Thoracic aorta (tissue), 2 donors: ENCODE measurements around the gene LTBP1. TPM values are rescaled to one million over a fixed set of nuclear protein-coding genes. Genes with fewer than 3 reads are reported as not detected.

Experiments used
- ATAC-seq: fragments of 150-250 bp; one replicate; pipeline ENCODE4 v1.8.0; 2017; ENCODE audit warnings: low read depth; ENCODE audit not compliant: insufficient number of reproducible peaks, low FRiP score
- DNase-seq: peaks from one replicate; pipeline ENCODE4 v3.0.0-alpha.2; 2020; ENCODE audit warnings: low spot score
- H3K27ac ChIP-seq, 2 donors: fragments of 200-600 bp; sonication (generic); 1 replicate in 1 of 2; 2 replicates in 1 of 2; pipeline ENCODE4 v1.5.1; 2016; ENCODE audit warnings: mild to moderate bottlenecking in 2 of 2, moderate library complexity in 2 of 2
- H3K27me3 ChIP-seq: fragments of 200-600 bp; sonication (generic); replicated peaks from 2 replicates; pipeline ENCODE4 v1.6.0; 2016; ENCODE audit warnings: mild to moderate bottlenecking; ENCODE audit not compliant: insufficient read depth
- H3K36me3 ChIP-seq: fragments of 200-600 bp; sonication (generic); one replicate; pipeline ENCODE4 v1.5.1; 2016
- H3K4me1 ChIP-seq, 2 donors: fragments of 200-600 bp; sonication (generic); 1 replicate in 1 of 2; 2 replicates in 1 of 2; pipeline versions ENCODE4 v1.5.1 to v1.6.0; 2016; ENCODE audit warnings: low read depth in 2 of 2, mild to moderate bottlenecking in 1 of 2; ENCODE audit not compliant: control insufficient read depth in 1 of 2
- H3K4me3 ChIP-seq: fragments of 200-600 bp; sonication (generic); 2 replicates; pipeline ENCODE4 v1.5.1; 2016; ENCODE audit warnings: mild to moderate bottlenecking
- H3K9me3 ChIP-seq: fragments of 200-600 bp; sonication (generic); 2 replicates; pipeline ENCODE4 v1.5.1; 2016
- CTCF ChIP-seq: fragments of 200-600 bp; sonication (generic); IDR thresholded peaks from one replicate; pipeline ENCODE4 v1.5.1; 2019; ENCODE audit warnings: antibody characterized with exemption
- total RNA-seq, 2 donors: library from RNA; depleted of rRNA; stranded (reverse); fragments of >200 nt; gene quantifications; one replicate each; pipeline versions ENCODE4 v1.1.0 to v1.2.3, GENCODE V29; 2016

Gene LTBP1
- total RNA-seq, 2 donors from 2014 or later, result 584 to 786 TPM

DNA sequence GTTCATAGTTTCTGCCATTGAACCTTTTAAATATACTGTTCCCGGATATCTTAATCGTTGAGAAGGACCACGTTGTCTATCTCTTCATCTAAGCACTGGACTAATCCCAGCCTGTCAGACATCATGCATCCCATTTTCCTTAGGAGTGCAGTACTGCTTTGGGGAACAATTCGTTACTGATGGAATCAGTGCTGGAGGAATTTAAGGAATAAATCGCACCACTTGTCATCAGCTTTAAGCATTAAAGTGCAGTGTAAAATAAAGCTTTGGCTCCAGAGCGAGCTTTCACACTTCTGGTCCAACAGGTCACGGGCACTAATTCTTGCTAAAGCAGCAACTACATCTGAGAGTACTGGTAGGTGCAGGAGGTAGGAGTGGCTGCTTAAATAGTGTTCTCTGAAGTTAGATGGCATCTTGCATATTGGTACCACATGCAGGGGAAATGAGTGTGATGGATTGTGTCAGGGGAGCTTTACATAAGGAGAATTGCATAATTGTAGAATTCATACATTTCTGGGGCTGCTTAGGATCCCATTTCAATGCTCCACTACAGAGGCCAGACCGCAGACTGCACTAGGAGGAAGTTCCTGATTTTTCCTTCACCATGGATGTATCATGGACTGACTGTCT is 424.0 kb downstream of the LTBP1 start:
- peak overlapping the region; percentile 8 to 41 for H3K27ac ChIP-seq
- H3K9me3 ChIP-seq, result no peaks in the 10 kb centered on the region
- no peak for TF ChIP-seq CTCF
- H3K27me3 ChIP-seq, result no peaks in the 10 kb centered on the region
- peaks cover 9 to 55% of the 10 kb centered on the region in 2 donors for H3K4me1 ChIP-seq
- no peak for DNase-seq
- H3K36me3 ChIP-seq, result peaks cover 29% of the 10 kb centered on the region
- ATAC-seq, result no peak
- H3K4me3 ChIP-seq, result no peak overlapping the region

DNA sequence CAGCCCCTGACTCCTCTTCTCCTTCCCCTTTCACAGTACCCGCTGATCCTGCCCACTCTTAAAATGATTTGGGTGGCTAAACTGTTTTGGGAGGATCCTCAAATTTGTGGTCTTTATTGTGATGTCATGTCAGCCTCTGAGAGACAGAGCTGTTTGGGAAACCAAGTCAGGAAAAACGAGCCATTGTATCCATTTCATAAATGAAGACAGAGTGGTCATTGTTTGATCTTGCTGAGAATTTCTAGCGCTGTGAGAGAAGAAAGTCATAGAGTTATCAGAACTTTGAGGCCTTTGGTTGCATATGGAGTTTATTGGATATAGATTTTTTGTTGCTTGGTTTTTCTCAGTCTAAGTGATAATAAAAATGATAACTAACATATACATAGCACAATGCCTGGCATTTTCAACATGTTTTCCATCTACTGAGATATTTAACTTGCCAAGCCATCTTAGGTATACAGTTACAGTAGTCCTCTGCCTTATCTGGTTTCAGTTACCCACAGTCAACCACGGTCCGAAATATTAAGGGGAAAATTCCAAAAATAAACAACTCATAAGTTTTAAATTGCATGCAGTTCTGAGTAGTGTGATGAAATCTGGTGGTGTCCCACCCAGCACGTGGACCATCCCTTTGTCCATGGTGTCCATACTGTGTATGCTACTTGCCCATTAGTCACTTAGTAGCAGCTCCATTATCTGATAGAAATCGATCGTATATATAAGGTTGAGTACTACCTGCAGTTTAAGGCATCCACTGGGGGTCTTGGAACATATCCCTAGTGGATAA is 424.7 kb downstream of the LTBP1 start:
- ATAC-seq (no peak), DNase-seq (no peak)
- Histone ChIP-seq H3K27ac (peak overlapping the region; percentile 40 to 41), H3K36me3 (peaks cover 29% of the 10 kb centered on the region), H3K4me1 (peaks cover 4 to 51% of the 10 kb centered on the region in 2 donors), H3K9me3 (no peaks in the 10 kb centered on the region), H3K4me3 (no peak overlapping the region), H3K27me3 (no peaks in the 10 kb centered on the region)
- TF ChIP-seq CTCF, result no peak

GRCh38 chr2:33372940-33373553 is 426.3 kb downstream of the LTBP1 start:
- Histone ChIP-seq H3K4me3 (no peak overlapping the region), H3K9me3 (no peaks in the 10 kb centered on the region), H3K4me1 (peaks cover 7 to 53% of the 10 kb centered on the region in 2 donors), H3K27me3 (no peaks in the 10 kb centered on the region), H3K36me3 (peaks cover 21% of the 10 kb centered on the region), H3K27ac (peak overlapping the region; percentile 1 to 12)
- DNase-seq, result no peak
- ATAC-seq, result no peak
- TF ChIP-seq CTCF, result peak; percentile 62

DNA sequence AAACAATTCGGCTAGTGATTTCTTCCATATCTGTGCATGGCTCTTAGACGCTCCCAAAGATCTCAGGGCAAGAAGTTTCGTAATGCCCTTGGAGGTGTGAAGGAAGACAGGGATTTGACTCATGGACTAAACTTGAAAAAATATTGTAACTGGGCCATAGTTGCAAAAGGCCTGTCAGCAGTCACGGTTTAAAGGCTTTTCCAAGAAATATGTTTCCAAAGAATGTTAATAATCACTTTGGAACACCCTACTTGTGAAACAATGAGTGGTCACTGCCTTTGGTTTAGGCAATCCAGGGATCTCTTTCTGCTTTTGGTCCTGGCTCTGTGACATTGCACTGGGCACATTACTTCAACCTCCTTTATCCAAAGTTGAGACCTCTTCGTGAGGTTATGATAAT is 427.2 kb downstream of the LTBP1 start:
- no peak for DNase-seq
- Histone ChIP-seq H3K4me1 (peaks cover 11 to 61% of the 10 kb centered on the region in 2 donors), H3K4me3 (no peak overlapping the region), H3K27me3 (no peaks in the 10 kb centered on the region), H3K9me3 (no peaks in the 10 kb centered on the region), H3K36me3 (peaks cover 15% of the 10 kb centered on the region), H3K27ac (peak overlapping the region in 1 of 2 donors; percentile 25)
- ATAC-seq, result no peak
- TF ChIP-seq CTCF, result no peak

GRCh38 chr2:33375054-33375453 is 428.3 kb downstream of the LTBP1 start:
- ATAC-seq (no peak), DNase-seq (no peak)
- Histone ChIP-seq H3K4me1 (peaks cover 11 to 67% of the 10 kb centered on the region in 2 donors), H3K27me3 (no peaks in the 10 kb centered on the region), H3K4me3 (no peak overlapping the region), H3K36me3 (peaks cover 10% of the 10 kb centered on the region), H3K9me3 (no peaks in the 10 kb centered on the region), H3K27ac (peak overlapping the region in 1 of 2 donors; percentile 25)
- TF ChIP-seq CTCF, result no peak
